Smooth muscle cell (in vitro differentiated cells): ENCODE data around the gene WDR6. TPM values are rescaled to one million over a fixed set of nuclear protein-coding genes. Genes with fewer than 3 reads are reported as not detected.

ENCODE experiments used
- DNase-seq: peaks from one replicate; lab custom pipeline; 2025; ENCODE audit not compliant: unreplicated experiment; lab: John Stamatoyannopoulos, UW
- H2AFZ ChIP-seq: fragments of 200-600 bp; sonication (generic); 2 replicates; pipeline ENCODE4 v1.6.0; 2016; ENCODE audit warnings: antibody characterized with exemption, low read depth, mild to moderate bottlenecking
- H3F3A ChIP-seq: fragments of 200-600 bp; sonication (generic); 2 replicates; pipeline ENCODE4 v1.6.0; 2017; ENCODE audit warnings: antibody characterized with exemption, low read depth
- H3K27ac ChIP-seq: fragments of 200-600 bp; sonication (generic); 2 replicates; pipeline ENCODE4 v1.5.1; 2016; ENCODE audit warnings: low read depth, mild to moderate bottlenecking
- H3K27me3 ChIP-seq: fragments of 200-600 bp; sonication (generic); 2 replicates; pipeline ENCODE4 v1.6.1; 2016; ENCODE audit warnings: low read depth, mild to moderate bottlenecking
- H3K36me3 ChIP-seq: fragments of 200-600 bp; sonication (generic); 2 replicates; pipeline ENCODE4 v1.5.1; 2016; ENCODE audit warnings: low read depth
- H3K4me1 ChIP-seq: fragments of 200-600 bp; sonication (generic); 2 replicates; pipeline ENCODE4 v1.5.1; 2016; ENCODE audit warnings: low read depth
- H3K4me2 ChIP-seq: fragments of 200-600 bp; sonication (generic); 2 replicates; pipeline ENCODE4 v1.6.0; 2016; ENCODE audit warnings: mild to moderate bottlenecking
- H3K4me3 ChIP-seq: fragments of 200-600 bp; sonication (generic); 2 replicates; pipeline ENCODE4 v1.5.1; 2016; ENCODE audit warnings: mild to moderate bottlenecking
- H3K79me2 ChIP-seq: fragments of 200-600 bp; sonication (generic); 2 replicates; pipeline ENCODE4 v1.6.0; 2016; ENCODE audit warnings: low read depth, mild to moderate bottlenecking
- H3K9ac ChIP-seq: fragments of 200-600 bp; sonication (generic); 2 replicates; pipeline ENCODE4 v1.6.0; 2016; ENCODE audit warnings: low read depth
- H3K9me3 ChIP-seq: fragments of 200-600 bp; sonication (generic); replicated peaks from 2 replicates; pipeline ENCODE4 v1.5.1; 2016; ENCODE audit warnings: low read depth
- H4K20me1 ChIP-seq: fragments of 200-600 bp; sonication (generic); 2 replicates; pipeline ENCODE4 v1.6.0; 2016; ENCODE audit warnings: low read depth
- CTCF ChIP-seq: fragments of 200-600 bp; sonication (generic); IDR thresholded peaks from 2 replicates; pipeline ENCODE4 v1.5.1; 2017; ENCODE audit warnings: borderline replicate concordance, mild to moderate bottlenecking, antibody characterized with exemption; ENCODE audit not compliant: insufficient read depth, poor library complexity, severe bottlenecking
- WGBS: methylation state at CpG from one replicate; pipeline ENCODE4 v1.1.7; 2016; ENCODE audit warnings: low lambda C conversion rate; 5-methylcytosine and 5-hydroxymethylcytosine counted together
- polyA plus RNA-seq: library from polyadenylated mRNA; unstranded; fragments of >200 nt; fragmentation: Nextera tagmentation; extraction: Ambion mirVana; gene quantifications from 2 replicates; pipeline ENCODE4 v1.2.1, GENCODE V29; 2016
- total RNA-seq: library from RNA; depleted of rRNA; stranded (reverse); fragments of >200 nt; gene quantifications from 2 replicates; pipeline ENCODE4 v1.2.3, GENCODE V29; 2014

The WDR6 gene
- total and polyA plus RNA-seq, 2 experiments from 2014 or later = 61.8 to 86.8 TPM

GRCh38 chr3:49032646-49033304, 25.6 kb downstream of the WDR6 start:
- Histone ChIP-seq H3K9ac (no peak overlapping the region), H3F3A (peaks cover 20% of the 10 kb centered on the region), H3K27me3 (no peaks in the 10 kb centered on the region), H4K20me1 (no peaks in the 10 kb centered on the region), H3K4me1 (peaks cover 10% of the 10 kb centered on the region), H3K79me2 (peaks cover 13% of the 10 kb centered on the region), H3K9me3 (no peaks in the 10 kb centered on the region), H3K4me3 (no peak overlapping the region), H3K36me3 (no peaks in the 10 kb centered on the region), H3K27ac (no peak overlapping the region), H2AFZ (no peak overlapping the region), H3K4me2 (no peak overlapping the region)
- TF ChIP-seq CTCF = no peak
- 92% methylated on average over 6 of the region's 6 CpGs for WGBS
- no peak for DNase-seq

GRCh38 chr3:49034650-49035049, 27.5 kb downstream of the WDR6 start:
- DNase-seq = no peak
- Histone ChIP-seq H3K4me3 (no peak overlapping the region), H3K4me2 (no peak overlapping the region), H3K79me2 (no peaks in the 10 kb centered on the region), H3K9me3 (no peaks in the 10 kb centered on the region), H3K9ac (no peak overlapping the region), H3K4me1 (no peaks in the 10 kb centered on the region), H4K20me1 (no peaks in the 10 kb centered on the region), H3K27ac (no peak overlapping the region), H3K36me3 (no peaks in the 10 kb centered on the region), H3K27me3 (no peaks in the 10 kb centered on the region), H3F3A (peaks cover 17% of the 10 kb centered on the region), H2AFZ (no peak overlapping the region)
- 100% methylated on average over 2 of the region's 2 CpGs for WGBS
- TF ChIP-seq CTCF = no peak

- H3K4me1 ChIP-seq = no peaks in the 10 kb centered on the region
- no peaks in the 10 kb centered on the region for H3K79me2 ChIP-seq
- no peaks in the 10 kb centered on the region for H3K27me3 ChIP-seq
- no peak overlapping the region for H3K9ac ChIP-seq
- peaks cover 11% of the 10 kb centered on the region for H3F3A ChIP-seq
- H3K27ac ChIP-seq = no peak overlapping the region
- no peak overlapping the region for H3K4me3 ChIP-seq
- H3K4me2 ChIP-seq = no peak overlapping the region
- no peaks in the 10 kb centered on the region for H3K36me3 ChIP-seq
- no peak for TF ChIP-seq CTCF
- DNase-seq = no peak
- no peaks in the 10 kb centered on the region for H4K20me1 ChIP-seq
- H2AFZ ChIP-seq = no peak overlapping the region
- 100% methylated on average over 3 of the region's 3 CpGs for WGBS
- H3K9me3 ChIP-seq = no peaks in the 10 kb centered on the region
These were observed 28.1 kb downstream of the WDR6 start for GRCh38 chr3:49035281-49035680.

GRCh38 chr3:49053543-49053942, 46.4 kb downstream of the WDR6 start:
- H3K36me3 ChIP-seq = peaks cover 11% of the 10 kb centered on the region
- H3K79me2 ChIP-seq = peaks cover 29% of the 10 kb centered on the region
- H3F3A ChIP-seq = no peaks in the 10 kb centered on the region
- no peaks in the 10 kb centered on the region for H3K9me3 ChIP-seq
- no peak for DNase-seq
- peaks cover 57% of the 10 kb centered on the region for H4K20me1 ChIP-seq
- H3K4me1 ChIP-seq = no peaks in the 10 kb centered on the region
- WGBS = 90% methylated on average over 1 of the region's 1 CpG
- H3K27ac ChIP-seq = no peak overlapping the region
- H2AFZ ChIP-seq = no peak overlapping the region
- no peak for TF ChIP-seq CTCF
- no peak overlapping the region for H3K9ac ChIP-seq
- no peak overlapping the region for H3K4me2 ChIP-seq
- H3K27me3 ChIP-seq = no peaks in the 10 kb centered on the region
- H3K4me3 ChIP-seq = no peak overlapping the region
